GM12865 (cell line): ENCODE measurements around the gene SH3PXD2A.

ENCODE experiments used
- DNase-seq: peaks from one replicate; pipeline ENCODE4 v3.0.0; 2010; ENCODE audit warnings: low read depth
- H3K4me3 ChIP-seq: 2 replicates; pipeline ENCODE4 v1.5.1; 2011; ENCODE audit warnings: mild to moderate bottlenecking, low read depth, low read length, control low read depth
- CTCF ChIP-seq: IDR thresholded peaks from 2 replicates; pipeline ENCODE4 v1.5.1; 2011; ENCODE audit warnings: low read length, control low read depth, low read depth, inconsistent platforms; ENCODE audit not compliant: insufficient read depth; ENCODE audit errors: missing control alignments

SH3PXD2A gene

GRCh38 chr10:103696094-103696410, 159.3 kb downstream of the SH3PXD2A start:
- no peak for TF ChIP-seq CTCF
- DNase-seq, result no peak
- no peak overlapping the region for H3K4me3 ChIP-seq

- no peak overlapping the region for H3K4me3 ChIP-seq
- TF ChIP-seq CTCF, result no peak
- peak; percentile 39 for DNase-seq
These were observed 159.8 kb downstream of the SH3PXD2A start for GRCh38 chr10:103695584-103696005.

GRCh38 chr10:103693812-103694205, 161.6 kb downstream of the SH3PXD2A start:
- peak overlapping the region; percentile 58 for H3K4me3 ChIP-seq
- no peak for DNase-seq
- no peak for TF ChIP-seq CTCF

GRCh38 chr10:103692952-103693811, 162.2 kb downstream of the SH3PXD2A start:
- peak; percentile 62 for DNase-seq

GRCh38 chr10:103692436-103692951, 162.9 kb downstream of the SH3PXD2A start:
- TF ChIP-seq CTCF, result no peak
- peak overlapping the region; percentile 85 for H3K4me3 ChIP-seq
- DNase-seq, result peak; percentile 92

More at GRCh38 chr10:103692952-103693811, 162.2 kb downstream of the SH3PXD2A start:
- peak overlapping the region; percentile 85 for H3K4me3 ChIP-seq
- TF ChIP-seq CTCF, result no peak

GRCh38 chr10:103691723-103692435, 163.5 kb downstream of the SH3PXD2A start:
- no peak for TF ChIP-seq CTCF
- peak; percentile 75 for DNase-seq
- H3K4me3 ChIP-seq, result peak overlapping the region; percentile 85

GRCh38 chr10:103691267-103691666, 164.1 kb downstream of the SH3PXD2A start:
- DNase-seq, result peak; percentile 43
- H3K4me3 ChIP-seq, result peak overlapping the region; percentile 85
- no peak for TF ChIP-seq CTCF
